SK-N-SH treated with all-trans-retinoic acid at 6 μM for 48 hours (cell line): ENCODE measurements around the gene OR14I1.

ENCODE experiments used
- CREB5 ChIP-seq: fragments of 250-450 bp; sonication (Bioruptor Pico); IDR thresholded peaks from 2 replicates; pipeline ENCODE4 v1.5.1; 2020; ENCODE audit warnings: low read depth, mild to moderate bottlenecking, moderate library complexity
- ISL1 ChIP-seq: fragments of 250-450 bp; sonication (Bioruptor Pico); IDR thresholded peaks from 2 replicates; pipeline ENCODE4 v2.1.2; 2022; ENCODE audit warnings: mild to moderate bottlenecking, moderate library complexity
- PATZ1 ChIP-seq: fragments of 250-450 bp; sonication (Bioruptor Pico); IDR thresholded peaks from 2 replicates; pipeline ENCODE4 v1.8.0; 2020; ENCODE audit warnings: mild to moderate bottlenecking, moderate library complexity, borderline replicate concordance
- POU6F1 ChIP-seq: fragments of 250-450 bp; sonication (Bioruptor Pico); IDR thresholded peaks from 2 replicates; pipeline ENCODE4 v1.8.0; 2021; ENCODE audit warnings: low read depth, mild to moderate bottlenecking, moderate library complexity, borderline replicate concordance
- RARB ChIP-seq: fragments of 250-450 bp; sonication (Bioruptor Pico); IDR thresholded peaks from 2 replicates; pipeline ENCODE4 v1.8.0; 2021; ENCODE audit warnings: mild to moderate bottlenecking, moderate library complexity
- TOX ChIP-seq: fragments of 250-450 bp; sonication (Bioruptor Pico); IDR thresholded peaks from 2 replicates; pipeline ENCODE4 v1.8.0; 2021; ENCODE audit warnings: mild to moderate bottlenecking, moderate library complexity, borderline replicate concordance
- TSHZ2 ChIP-seq: fragments of 250-450 bp; sonication (Bioruptor Pico); IDR thresholded peaks from 2 replicates; pipeline ENCODE4 v1.5.0; 2020; ENCODE audit warnings: mild to moderate bottlenecking, moderate library complexity

- TF ChIP-seq TOX (CRISPR knock-in tag): no peak
- no peak for TF ChIP-seq RARB (CRISPR knock-in tag)
- no peak for TF ChIP-seq PATZ1 (CRISPR knock-in tag)
- TF ChIP-seq CREB5 (CRISPR knock-in tag): no peak
- TF ChIP-seq POU6F1 (CRISPR knock-in tag): no peak
- no peak for TF ChIP-seq TSHZ2 (CRISPR knock-in tag)
- no peak for TF ChIP-seq ISL1 (CRISPR knock-in tag)
These were observed 11.7 kb upstream of the OR14I1 start for GRCh38 chr1:248714248-248714647.
